Loucy (cell line): ENCODE measurements around the gene EHD2.
A peak's percentile ranks its signal among the peaks of the same experiment; 100 is the strongest.

ENCODE experiments used
- H2AFZ ChIP-seq: fragments of 200-600 bp; sonication (generic); 2 replicates; pipeline ENCODE4 v1.6.0; 2016; ENCODE audit warnings: antibody characterized with exemption, mild to moderate bottlenecking, low read length, moderate library complexity
- H3F3A ChIP-seq: fragments of 200-600 bp; 2 replicates; pipeline ENCODE4 v1.6.0; 2016; ENCODE audit warnings: antibody characterized with exemption, low read depth, mild to moderate bottlenecking
- H3K27me3 ChIP-seq: fragments of 200-600 bp; sonication (generic); 2 replicates; pipeline ENCODE4 v1.6.1; 2014; ENCODE audit warnings: low read length, mild to moderate bottlenecking; ENCODE audit not compliant: insufficient read depth, poor library complexity, severe bottlenecking
- H3K36me3 ChIP-seq: fragments of 200-600 bp; sonication (generic); 2 replicates; pipeline ENCODE4 v1.6.1; 2016; ENCODE audit warnings: low read length; ENCODE audit not compliant: insufficient read depth
- H3K4me1 ChIP-seq: fragments of 200-600 bp; sonication (generic); 2 replicates; pipeline ENCODE4 v1.5.1; 2014; ENCODE audit warnings: low read length, mild to moderate bottlenecking; ENCODE audit not compliant: insufficient read depth, poor library complexity, severe bottlenecking
- H3K4me2 ChIP-seq: fragments of 200-600 bp; sonication (generic); 2 replicates; pipeline ENCODE4 v1.6.0; 2014; ENCODE audit warnings: antibody characterized with exemption, low read length, low read depth, mild to moderate bottlenecking; ENCODE audit not compliant: poor library complexity, severe bottlenecking
- H3K4me3 ChIP-seq: fragments of 200-600 bp; sonication (generic); 2 replicates; pipeline ENCODE4 v1.5.1; 2014; ENCODE audit warnings: low read length, mild to moderate bottlenecking, mixed read lengths; ENCODE audit not compliant: poor library complexity, severe bottlenecking
- H3K79me2 ChIP-seq: fragments of 200-600 bp; sonication (generic); 2 replicates; pipeline ENCODE4 v1.6.1; 2014; ENCODE audit warnings: low read length; ENCODE audit not compliant: insufficient read depth
- H3K9ac ChIP-seq: fragments of 200-600 bp; sonication (generic); 2 replicates; pipeline ENCODE4 v1.6.0; 2014; ENCODE audit warnings: mild to moderate bottlenecking, low read depth, low read length, moderate library complexity; ENCODE audit not compliant: poor library complexity, severe bottlenecking
- H3K9me2 ChIP-seq: fragments of 200-600 bp; sonication (generic); replicated peaks from 2 replicates; pipeline ENCODE4 v1.6.1; 2016; ENCODE audit warnings: low read depth, low read length, mixed read lengths
- H3K9me3 ChIP-seq: fragments of 200-600 bp; sonication (generic); 2 replicates; pipeline ENCODE4 v1.6.1; 2014; ENCODE audit warnings: mild to moderate bottlenecking, antibody characterized with exemption, low read length, low read depth; ENCODE audit not compliant: insufficient read depth
- H4K20me1 ChIP-seq: fragments of 200-600 bp; sonication (generic); 2 replicates; pipeline ENCODE4 v1.6.0; 2014; ENCODE audit warnings: antibody characterized with exemption, low read length, mild to moderate bottlenecking; ENCODE audit not compliant: insufficient read depth, poor library complexity, severe bottlenecking
- CTCF ChIP-seq: fragments of 200-600 bp; sonication (generic); conservative IDR thresholded peaks from 2 replicates; pipeline ENCODE4 v1.5.1; 2014; ENCODE audit warnings: mild to moderate bottlenecking, antibody characterized with exemption, low read length
- EZH2phosphoT487 ChIP-seq: fragments of 200-600 bp; IDR thresholded peaks from 2 replicates; pipeline ENCODE4 v1.6.1; 2018; ENCODE audit warnings: antibody characterized with exemption, mild to moderate bottlenecking, moderate library complexity, borderline replicate concordance

Gene EHD2

DNA sequence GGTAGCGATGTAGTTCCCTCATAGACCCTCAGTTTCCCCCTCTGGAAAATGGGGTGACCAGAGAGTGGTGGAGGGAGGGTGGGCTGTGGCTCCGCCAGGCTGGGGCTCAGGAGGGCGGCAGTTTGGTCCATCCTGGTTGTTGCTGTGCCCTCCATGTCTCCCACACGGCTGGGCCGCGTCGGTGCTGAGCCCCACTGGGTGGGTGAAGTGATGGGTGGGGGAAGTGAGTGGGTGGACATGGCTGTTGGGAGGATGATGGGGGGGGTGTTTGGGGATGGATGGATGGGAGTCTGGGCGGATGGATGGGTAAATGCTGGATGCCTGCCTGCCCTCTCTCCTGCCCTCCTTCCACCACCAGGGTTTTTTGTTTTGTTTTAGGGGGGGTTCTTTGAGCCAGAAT lies 16.6 kb upstream of the EHD2 start:
- Histone ChIP-seq H3K27me3 (no peaks in the 10 kb centered on the region), H3K9me2 (no peaks in the 10 kb centered on the region), H3K36me3 (peaks cover 6% of the 10 kb centered on the region; the same call in 1 of the 2 replicates), H3K4me1 (no peaks in the 10 kb centered on the region), H3K4me3 (no peak overlapping the region), H3K9ac (no peak overlapping the region), H3K9me3 (no peaks in the 10 kb centered on the region), H3K4me2 (no peak overlapping the region), H2AFZ (no peak overlapping the region), H3K79me2 (no peaks in the 10 kb centered on the region), H3F3A (no peaks in the 10 kb centered on the region), H4K20me1 (no peaks in the 10 kb centered on the region)
- no peak for TF ChIP-seq EZH2phosphoT487

DNA sequence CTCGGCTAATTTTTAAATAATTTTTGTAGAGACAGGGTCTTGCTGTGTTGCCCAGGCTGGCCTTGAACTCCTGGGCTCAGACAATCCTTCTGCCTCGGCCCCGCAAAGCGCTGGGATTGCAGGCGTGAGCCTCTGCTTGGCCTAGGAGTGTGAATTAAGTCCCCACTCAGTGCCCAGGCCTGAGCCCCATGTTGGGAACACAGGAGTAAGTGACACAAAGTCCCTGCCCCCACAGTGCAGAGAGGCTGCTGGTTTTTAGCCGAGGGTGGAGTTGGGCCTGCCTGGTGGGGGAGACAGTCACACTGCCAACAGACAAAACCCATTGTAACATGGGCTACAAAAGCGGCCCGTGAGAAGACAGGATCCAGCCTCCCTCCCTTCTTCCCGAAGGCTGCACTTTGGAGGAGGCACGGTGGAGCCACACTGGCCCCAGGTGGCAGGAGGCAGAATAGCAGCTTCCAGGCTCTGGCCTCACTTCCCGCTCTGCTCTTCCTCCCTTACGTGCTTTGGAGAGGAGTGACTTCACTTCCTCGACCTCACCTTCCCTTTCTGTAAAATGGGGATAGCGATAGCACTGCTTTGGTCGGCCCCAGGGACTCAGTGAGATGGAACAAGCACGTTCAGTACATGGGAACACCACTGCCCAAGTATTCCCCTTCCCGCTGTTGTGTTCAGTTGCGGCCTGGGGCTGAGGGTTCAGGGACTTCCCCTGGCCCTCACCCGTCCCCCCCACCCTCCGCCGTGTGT lies 15.2 kb upstream of the EHD2 start:
- Histone ChIP-seq H3K4me2 (no peak overlapping the region), H3K79me2 (no peaks in the 10 kb centered on the region), H3K4me3 (no peak overlapping the region), H3K9ac (no peak overlapping the region), H2AFZ (no peak overlapping the region), H4K20me1 (no peaks in the 10 kb centered on the region), H3K36me3 (peaks cover 6% of the 10 kb centered on the region; the same call in 1 of the 2 replicates), H3K4me1 (no peaks in the 10 kb centered on the region), H3F3A (no peaks in the 10 kb centered on the region), H3K9me3 (no peaks in the 10 kb centered on the region), H3K9me2 (no peaks in the 10 kb centered on the region), H3K27me3 (no peaks in the 10 kb centered on the region)
- TF ChIP-seq EZH2phosphoT487 = no peak
- TF ChIP-seq CTCF = peak; percentile 91

DNA sequence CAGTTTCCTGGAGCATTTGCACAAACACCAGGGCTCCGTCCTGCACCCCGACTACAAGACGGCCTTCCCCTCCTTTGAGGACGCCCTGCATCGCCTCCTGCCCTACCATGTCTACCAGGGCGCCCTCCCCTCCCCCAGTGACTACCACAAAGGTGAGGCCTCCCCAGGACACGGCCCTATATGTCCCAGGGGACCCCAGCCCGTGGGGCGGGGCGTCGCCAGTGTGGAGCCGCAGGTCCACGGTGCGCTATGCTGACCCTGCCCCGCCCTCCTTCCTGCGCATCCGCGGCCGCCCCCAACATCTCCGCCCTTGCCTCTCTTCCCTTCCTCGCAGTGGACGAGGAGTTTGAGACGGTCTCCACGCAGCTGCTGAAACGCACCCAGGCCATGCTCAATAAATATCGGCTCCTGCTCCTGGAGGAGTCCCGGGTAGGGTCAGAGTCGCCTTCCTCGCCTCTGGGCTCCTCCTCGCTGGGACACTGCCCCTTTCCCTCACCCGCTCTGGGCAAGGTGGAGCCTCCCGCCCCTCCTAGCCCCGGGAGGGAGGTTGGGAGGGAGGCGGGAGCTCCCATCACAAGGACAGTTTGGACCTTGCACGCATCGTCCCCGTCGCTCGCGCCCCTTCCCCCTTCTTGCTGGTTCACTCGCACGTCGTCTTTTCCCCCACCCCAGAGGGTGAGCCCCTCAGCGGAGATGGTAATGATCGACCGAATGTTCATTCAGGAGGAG lies 14.4 kb upstream of the EHD2 start:
- Histone ChIP-seq H3K4me1 (no peaks in the 10 kb centered on the region), H3K4me2 (no peak overlapping the region), H3K27me3 (no peaks in the 10 kb centered on the region), H3K9me3 (no peaks in the 10 kb centered on the region), H3F3A (no peaks in the 10 kb centered on the region), H3K36me3 (peaks cover 6% of the 10 kb centered on the region; the same call in 1 of the 2 replicates), H3K4me3 (no peak overlapping the region), H3K9me2 (no peaks in the 10 kb centered on the region), H3K9ac (no peak overlapping the region), H2AFZ (no peak overlapping the region), H3K79me2 (no peaks in the 10 kb centered on the region), H4K20me1 (no peaks in the 10 kb centered on the region)
- TF ChIP-seq EZH2phosphoT487 (no peak), CTCF (no peak)
